Uterus (tissue), 2 donors: ENCODE data around the gene TSPAN9.

ENCODE experiments used
- CTCF ChIP-seq, 4 experiments: fragments of 200-600 bp in 2 of 4; fragments of 450-650 bp in 2 of 4; sonication (generic) in 2 of 4; IDR thresholded peaks; one replicate each; pipeline ENCODE4 v1.5.1; 2016 to 2019; ENCODE audit warnings: antibody characterized with exemption in 4 of 4, mild to moderate bottlenecking in 2 of 4, moderate library complexity in 1 of 4
- POLR2A ChIP-seq, 2 donors: fragments of 450-650 bp; IDR thresholded peaks; one replicate each; pipeline ENCODE4 v1.6.1; 2016; ENCODE audit warnings: antibody characterized with exemption in 2 of 2, mild to moderate bottlenecking in 1 of 2, moderate library complexity in 1 of 2

GRCh38 chr12:3218228-3219171 is 141.3 kb downstream of the TSPAN9 start:
- TF ChIP-seq CTCF (IDR thresholded peaks at IDR 0.05) = peak in 1 of 4 experiments; percentile 6
- no peak for TF ChIP-seq POLR2A (IDR thresholded peaks at IDR 0.05)
